ENCODE results near the gene KANK4. TPM values are rescaled to one million over a fixed set of nuclear protein-coding genes. Genes with fewer than 3 reads are reported as not detected.
A peak's percentile ranks its signal among the peaks of the same experiment; 100 is the strongest.

KANK4 gene
- total and polyA plus RNA-seq, 12 donors = 0.04 to 0.61 (median 0.19) TPM

- no peaks in the 10 kb centered on the region for H3K36me3 ChIP-seq
- H3K4me1 ChIP-seq = no peaks in the 10 kb centered on the region
- 92 to 96% methylated on average over 6 of the region's 6 CpGs for WGBS, 2 donors
- ATAC-seq (no peak), DNase-seq (no peak)
- intact Hi-C loops (cut with DNase I) = no loop called here
- no peak overlapping the region for H3K27ac ChIP-seq
- H3K4me3 ChIP-seq = no peak overlapping the region
- no peak for TF ChIP-seq CTCF (IDR thresholded peaks at IDR 0.05)
- H3K9me3 ChIP-seq = no peaks in the 10 kb centered on the region
- H3K27me3 ChIP-seq = no peaks in the 10 kb centered on the region
These were observed 38.7 kb upstream of the KANK4 start for GRCh38 chr1:62357916-62358315.

- DNase-seq (no peak), ATAC-seq (peak in 1 of 8 donors; percentile 68)
- 94 to 96% methylated on average over 1 of the region's 1 CpG for WGBS, 2 donors
- H3K4me1 ChIP-seq = no peaks in the 10 kb centered on the region
- H3K9me3 ChIP-seq = no peaks in the 10 kb centered on the region
- no peaks in the 10 kb centered on the region for H3K27me3 ChIP-seq
- intact Hi-C loops (cut with DNase I) = no loop called here
- no peak for TF ChIP-seq CTCF (IDR thresholded peaks at IDR 0.05)
- H3K4me3 ChIP-seq = no peak overlapping the region
- no peaks in the 10 kb centered on the region for H3K36me3 ChIP-seq
- H3K27ac ChIP-seq = no peak overlapping the region
These were observed 37.1 kb upstream of the KANK4 start for GRCh38 chr1:62356257-62356835.

GRCh38 chr1:62355095-62355494, 35.9 kb upstream of the KANK4 start:
- no peaks in the 10 kb centered on the region for H3K9me3 ChIP-seq
- no peaks in the 10 kb centered on the region for H3K27me3 ChIP-seq
- 88 to 90% methylated on average over 8 of the region's 8 CpGs for WGBS, 2 donors
- no peak for ATAC-seq
- no peak overlapping the region for H3K27ac ChIP-seq
- no peak overlapping the region for H3K4me3 ChIP-seq
- DNase-seq = no peak
- H3K36me3 ChIP-seq = no peaks in the 10 kb centered on the region
- H3K4me1 ChIP-seq = no peaks in the 10 kb centered on the region
- intact Hi-C loops (cut with DNase I) = no loop called here
- TF ChIP-seq CTCF (IDR thresholded peaks at IDR 0.05) = no peak

GRCh38 chr1:62353853-62354252, 34.6 kb upstream of the KANK4 start:
- Histone ChIP-seq H3K4me3 (no peak overlapping the region), H3K36me3 (no peaks in the 10 kb centered on the region), H3K27ac (no peak overlapping the region), H3K27me3 (no peaks in the 10 kb centered on the region), H3K9me3 (no peaks in the 10 kb centered on the region), H3K4me1 (peaks cover 0 to 1% (median 0%) of the 10 kb centered on the region in 9 donors)
- DNase-seq (no peak), ATAC-seq (no peak)
- intact Hi-C loops (cut with DNase I) = no loop called here
- 37 to 51% methylated on average over 3 of the region's 3 CpGs for WGBS, 2 donors
- TF ChIP-seq CTCF (IDR thresholded peaks at IDR 0.05) = no peak
